Vagina (tissue), 2 donors: ENCODE results near the gene AZU1. TPM values are rescaled to one million over a fixed set of nuclear protein-coding genes. Genes with fewer than 3 reads are reported as not detected.

Source experiments
- DNase-seq, 2 donors: peaks; one replicate each; pipeline ENCODE4 v3.0.0-alpha.2; 2017; ENCODE audit errors: extremely low spot score in 2 of 2
- H3K27ac ChIP-seq: fragments of 200-600 bp; sonication (generic); one replicate; pipeline ENCODE4 v1.5.1; 2019
- H3K27me3 ChIP-seq: fragments of 200-600 bp; sonication (generic); one replicate; pipeline ENCODE4 v1.5.1; 2019
- H3K36me3 ChIP-seq, 2 donors: fragments of 200-600 bp; sonication (generic); one replicate each; pipeline ENCODE4 v1.5.1; 2017 to 2019
- H3K4me1 ChIP-seq: fragments of 200-600 bp; sonication (generic); one replicate; pipeline ENCODE4 v1.5.1; 2019
- H3K4me3 ChIP-seq, 2 donors: fragments of 200-600 bp; sonication (generic); 1 replicate in 1 of 2; 2 replicates in 1 of 2; pipeline ENCODE4 v1.5.1; 2016 to 2019
- H3K9me3 ChIP-seq: fragments of 200-600 bp; sonication (generic); one replicate; pipeline ENCODE4 v1.5.1; 2019
- POLR2A ChIP-seq, 2 donors: fragments of 450-650 bp; IDR thresholded peaks; one replicate each; pipeline ENCODE4 v1.6.1; 2017; ENCODE audit warnings: antibody characterized with exemption in 2 of 2, mild to moderate bottlenecking in 2 of 2, moderate library complexity in 2 of 2
- POLR2AphosphoS5 ChIP-seq, 2 donors: sonication (generic); formaldehyde crosslinking; IDR thresholded peaks; one replicate each; pipeline ENCODE4 v1.9.0; 2017; ENCODE audit warnings: antibody characterized with exemption in 2 of 2, mild to moderate bottlenecking in 2 of 2, low read depth in 1 of 2; ENCODE audit not compliant: insufficient read depth in 1 of 2
- intact Hi-C: fragments of 100-400 bp; cut with DNase I; formaldehyde crosslinking; loops from one replicate; pipeline ENCODE4 v1.15.1; 2023
- total RNA-seq: library from RNA; depleted of rRNA; stranded (reverse); fragments of >200 nt; gene quantifications from one replicate; pipeline ENCODE4 v1.2.3, GENCODE V29; 2016
- TF ChIP-seq, protein P1 (sequence below), 3 experiments: fragments of 450-650 bp in 2 of 3; fragments of 200-600 bp in 1 of 3; sonication (generic) in 1 of 3; IDR thresholded peaks; one replicate each; pipeline ENCODE4 v1.5.1; 2017 to 2019; ENCODE audit warnings: antibody characterized with exemption in 3 of 3, mild to moderate bottlenecking in 2 of 3, moderate library complexity in 2 of 3

The AZU1 gene
- total RNA-seq, 1 donor from 2014 or later: not detected

GRCh38 chr19:782878-783668 lies 44.6 kb upstream of the AZU1 start:
- H3K4me3 ChIP-seq: peak overlapping the region in 1 of 2 donors; percentile 11
- H3K4me1 ChIP-seq: peaks cover 16% of the 10 kb centered on the region

DNA sequence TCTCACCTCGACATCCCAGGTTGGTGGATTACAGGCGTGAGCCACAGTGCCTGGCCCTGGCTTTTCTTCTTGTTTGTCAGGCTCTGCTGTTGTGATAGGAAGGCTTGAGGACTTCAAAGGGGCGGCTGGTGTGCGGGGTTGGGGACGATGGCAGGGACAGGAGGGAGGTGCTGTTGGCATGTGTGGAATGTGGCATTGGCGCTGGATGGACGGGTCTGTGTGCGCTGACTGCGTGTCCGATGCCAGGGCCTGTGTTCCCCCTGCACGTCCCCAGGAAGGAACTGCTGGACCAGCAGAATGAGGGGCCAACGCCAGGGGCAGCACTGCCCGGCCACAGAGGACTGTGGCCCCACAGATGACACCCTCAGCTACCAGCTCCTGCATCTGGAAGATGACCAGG lies 43.1 kb upstream of the AZU1 start:
- H3K36me3 ChIP-seq: no peaks in the 10 kb centered on the region
- H3K9me3 ChIP-seq: no peaks in the 10 kb centered on the region
- H3K27ac ChIP-seq: no peak overlapping the region
- peaks cover 27% of the 10 kb centered on the region for H3K4me1 ChIP-seq
- no peaks in the 10 kb centered on the region for H3K27me3 ChIP-seq
- intact Hi-C loops: no loop called here
- TF ChIP-seq POLR2A (IDR thresholded peaks at IDR 0.05): no peak
- TF ChIP-seq, protein P1, sequence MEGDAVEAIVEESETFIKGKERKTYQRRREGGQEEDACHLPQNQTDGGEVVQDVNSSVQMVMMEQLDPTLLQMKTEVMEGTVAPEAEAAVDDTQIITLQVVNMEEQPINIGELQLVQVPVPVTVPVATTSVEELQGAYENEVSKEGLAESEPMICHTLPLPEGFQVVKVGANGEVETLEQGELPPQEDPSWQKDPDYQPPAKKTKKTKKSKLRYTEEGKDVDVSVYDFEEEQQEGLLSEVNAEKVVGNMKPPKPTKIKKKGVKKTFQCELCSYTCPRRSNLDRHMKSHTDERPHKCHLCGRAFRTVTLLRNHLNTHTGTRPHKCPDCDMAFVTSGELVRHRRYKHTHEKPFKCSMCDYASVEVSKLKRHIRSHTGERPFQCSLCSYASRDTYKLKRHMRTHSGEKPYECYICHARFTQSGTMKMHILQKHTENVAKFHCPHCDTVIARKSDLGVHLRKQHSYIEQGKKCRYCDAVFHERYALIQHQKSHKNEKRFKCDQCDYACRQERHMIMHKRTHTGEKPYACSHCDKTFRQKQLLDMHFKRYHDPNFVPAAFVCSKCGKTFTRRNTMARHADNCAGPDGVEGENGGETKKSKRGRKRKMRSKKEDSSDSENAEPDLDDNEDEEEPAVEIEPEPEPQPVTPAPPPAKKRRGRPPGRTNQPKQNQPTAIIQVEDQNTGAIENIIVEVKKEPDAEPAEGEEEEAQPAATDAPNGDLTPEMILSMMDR (IDR thresholded peaks at IDR 0.05): no peak
- TF ChIP-seq POLR2AphosphoS5 (IDR thresholded peaks at IDR 0.05; ENCODE audit: insufficient read depth in 1 of 2, low read depth in 1 of 2): no peak
- DNase-seq: no peak
- no peak overlapping the region for H3K4me3 ChIP-seq

More at GRCh38 chr19:782878-783668, 44.6 kb upstream of the AZU1 start:
- DNase-seq: no peak
- Histone ChIP-seq H3K9me3 (no peaks in the 10 kb centered on the region), H3K27me3 (no peaks in the 10 kb centered on the region), H3K27ac (peak overlapping the region; percentile 27), H3K36me3 (no peaks in the 10 kb centered on the region)
- no peak for TF ChIP-seq POLR2A (IDR thresholded peaks at IDR 0.05)
- TF ChIP-seq, protein P1 (IDR thresholded peaks at IDR 0.05): no peak
- no peak for TF ChIP-seq POLR2AphosphoS5 (IDR thresholded peaks at IDR 0.05; ENCODE audit: insufficient read depth in 1 of 2, low read depth in 1 of 2)
- intact Hi-C loops: no loop called here

GRCh38 chr19:787536-787935 lies 40.1 kb upstream of the AZU1 start:
- Histone ChIP-seq H3K27me3 (no peaks in the 10 kb centered on the region), H3K27ac (no peak overlapping the region), H3K36me3 (no peaks in the 10 kb centered on the region), H3K4me3 (no peak overlapping the region), H3K4me1 (peaks cover 24% of the 10 kb centered on the region), H3K9me3 (no peaks in the 10 kb centered on the region)
- intact Hi-C loops: no loop called here
- TF ChIP-seq POLR2A (IDR thresholded peaks at IDR 0.05): no peak
- TF ChIP-seq, protein P1 (IDR thresholded peaks at IDR 0.05): no peak
- TF ChIP-seq POLR2AphosphoS5 (IDR thresholded peaks at IDR 0.05; ENCODE audit: insufficient read depth in 1 of 2, low read depth in 1 of 2): no peak
- no peak for DNase-seq

GRCh38 chr19:788686-788982 lies 39.0 kb upstream of the AZU1 start:
- H3K9me3 ChIP-seq: no peaks in the 10 kb centered on the region
- H3K4me1 ChIP-seq: peaks cover 17% of the 10 kb centered on the region
- no peak for DNase-seq
- peak overlapping the region; percentile 61 for H3K27ac ChIP-seq
- TF ChIP-seq POLR2AphosphoS5 (IDR thresholded peaks at IDR 0.05; ENCODE audit: insufficient read depth in 1 of 2, low read depth in 1 of 2): no peak
- no peak for TF ChIP-seq POLR2A (IDR thresholded peaks at IDR 0.05)
- TF ChIP-seq, protein P1 (IDR thresholded peaks at IDR 0.05): no peak
- intact Hi-C loops: no loop called here
- no peaks in the 10 kb centered on the region for H3K27me3 ChIP-seq
- no peaks in the 10 kb centered on the region for H3K36me3 ChIP-seq
- H3K4me3 ChIP-seq: no peak overlapping the region

DNA sequence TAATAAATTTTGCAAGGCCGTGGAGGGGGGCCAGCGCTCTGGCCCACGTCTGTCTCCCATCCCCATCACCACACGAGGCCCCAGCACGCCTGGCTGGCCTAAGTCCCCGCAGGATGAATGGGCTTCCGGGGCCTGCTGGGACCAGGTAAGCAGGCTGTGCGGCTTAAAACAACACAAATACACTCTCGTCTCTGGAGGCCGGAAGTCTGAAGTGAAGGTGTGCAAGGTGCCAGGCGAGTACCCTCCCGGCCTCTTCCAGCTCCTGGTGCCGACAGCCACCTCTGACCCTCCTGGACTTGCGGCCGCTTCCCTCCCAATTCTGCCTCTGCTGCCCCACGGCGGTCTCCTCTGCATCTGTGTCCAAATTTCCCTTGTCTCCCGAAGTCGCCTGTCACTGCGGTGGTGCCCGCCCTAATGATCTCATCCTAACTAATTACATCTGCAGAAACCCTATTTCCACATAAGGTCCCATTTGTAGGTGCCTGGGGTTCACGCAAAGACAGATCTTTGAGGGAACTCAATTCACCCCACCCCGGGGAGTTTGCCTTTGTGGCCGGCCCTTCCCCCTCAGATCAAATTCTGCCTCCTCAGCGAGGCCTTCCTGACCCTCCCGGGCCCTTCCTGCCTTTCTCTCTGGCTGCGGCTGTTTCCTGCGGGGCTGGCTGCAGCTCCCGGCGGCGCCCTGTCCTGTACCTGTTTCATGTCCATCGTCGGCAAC lies 38.5 kb upstream of the AZU1 start:
- intact Hi-C loops: no loop called here
- Histone ChIP-seq H3K27ac (peak overlapping the region; percentile 61), H3K36me3 (no peaks in the 10 kb centered on the region), H3K27me3 (no peaks in the 10 kb centered on the region), H3K4me1 (peaks cover 17% of the 10 kb centered on the region), H3K9me3 (no peaks in the 10 kb centered on the region), H3K4me3 (no peak overlapping the region)
- no peak for DNase-seq
- peak in 1 of 2 donors; percentile 32 for TF ChIP-seq POLR2AphosphoS5 (IDR thresholded peaks at IDR 0.05; ENCODE audit: insufficient read depth in 1 of 2, low read depth in 1 of 2)
- TF ChIP-seq, protein P1 (IDR thresholded peaks at IDR 0.05): no peak
